22Rv1 (cell line): ENCODE data around the gene RGS7.

Source experiments
- ZFX ChIP-seq: fragments of 450-650 bp; IDR thresholded peaks from 2 replicates; pipeline ENCODE4 v1.6.1; 2017; ENCODE audit warnings: antibody characterized with exemption, borderline replicate concordance
- TF ChIP-seq, protein P1 (sequence below): fragments of 450-650 bp; IDR thresholded peaks from 2 replicates; pipeline ENCODE4 v1.5.1; 2017; ENCODE audit warnings: mild to moderate bottlenecking

- TF ChIP-seq, protein P1, sequence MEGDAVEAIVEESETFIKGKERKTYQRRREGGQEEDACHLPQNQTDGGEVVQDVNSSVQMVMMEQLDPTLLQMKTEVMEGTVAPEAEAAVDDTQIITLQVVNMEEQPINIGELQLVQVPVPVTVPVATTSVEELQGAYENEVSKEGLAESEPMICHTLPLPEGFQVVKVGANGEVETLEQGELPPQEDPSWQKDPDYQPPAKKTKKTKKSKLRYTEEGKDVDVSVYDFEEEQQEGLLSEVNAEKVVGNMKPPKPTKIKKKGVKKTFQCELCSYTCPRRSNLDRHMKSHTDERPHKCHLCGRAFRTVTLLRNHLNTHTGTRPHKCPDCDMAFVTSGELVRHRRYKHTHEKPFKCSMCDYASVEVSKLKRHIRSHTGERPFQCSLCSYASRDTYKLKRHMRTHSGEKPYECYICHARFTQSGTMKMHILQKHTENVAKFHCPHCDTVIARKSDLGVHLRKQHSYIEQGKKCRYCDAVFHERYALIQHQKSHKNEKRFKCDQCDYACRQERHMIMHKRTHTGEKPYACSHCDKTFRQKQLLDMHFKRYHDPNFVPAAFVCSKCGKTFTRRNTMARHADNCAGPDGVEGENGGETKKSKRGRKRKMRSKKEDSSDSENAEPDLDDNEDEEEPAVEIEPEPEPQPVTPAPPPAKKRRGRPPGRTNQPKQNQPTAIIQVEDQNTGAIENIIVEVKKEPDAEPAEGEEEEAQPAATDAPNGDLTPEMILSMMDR, result no peak
- no peak for TF ChIP-seq ZFX
Measured at GRCh38 chr1:241034203-241034936, 322.6 kb downstream of the RGS7 start.
